Endothelial cell of umbilical vein (primary cell): ENCODE results near the gene TMEM266. TPM values are rescaled to one million over a fixed set of nuclear protein-coding genes. Genes with fewer than 3 reads are reported as not detected.

ENCODE experiments used
- BruUV-seq: library from RNA; stranded (reverse); fragments of 400-500 nt; replicated peaks from 2 replicates; lab custom pipeline; 2021; lab: Mats Ljungman, UMichigan
- CTCF ChIA-PET: fragments of 300-600, 350-600 bp; sonication (Branson Sonifier 250); formaldehyde crosslinking; loops from one replicate; lab custom pipeline; 2021; ENCODE audit warnings: antibody characterized with exemption, inconsistent platforms; lab: Charles Lee
- POLR2A ChIA-PET: fragments of 300-600, 350-600 bp; sonication (Branson Sonifier 250); formaldehyde crosslinking; loops from one replicate; lab custom pipeline; 2021; ENCODE audit warnings: antibody characterized with exemption, inconsistent platforms; lab: Charles Lee
- DNase-seq: peaks from one replicate; pipeline ENCODE4 v3.0.0-alpha.2; 2011; ENCODE audit warnings: low read depth, low spot score
- FAIRE-seq: peaks from 2 replicates; lab custom pipeline; 2011; peaks lifted over from hg19 to GRCh38; lab: Jason Lieb, UNC
- H2AFZ ChIP-seq: 2 replicates; pipeline ENCODE4 v1.6.0; 2012; ENCODE audit warnings: low read depth, low read length, control low read depth, inconsistent platforms
- H3K27ac ChIP-seq: 2 replicates; pipeline ENCODE4 v1.5.1; 2011; ENCODE audit warnings: low read depth, mild to moderate bottlenecking, control low read depth, low read length, moderate library complexity; ENCODE audit not compliant: insufficient read depth
- H3K27me3 ChIP-seq, 2 experiments: 2 replicates each; pipeline versions ENCODE4 v1.6.0 to v1.6.1; 2011; ENCODE audit warnings: low read length in 2 of 2, mixed read lengths in 1 of 2; ENCODE audit not compliant: control insufficient read depth in 2 of 2, insufficient read depth in 2 of 2
- H3K36me3 ChIP-seq, 2 experiments: 2 replicates in 1 of 2; 3 replicates in 1 of 2; pipeline ENCODE4 v1.5.1; 2011; ENCODE audit warnings: low read length in 2 of 2, mild to moderate bottlenecking in 1 of 2, moderate library complexity in 1 of 2; ENCODE audit not compliant: control insufficient read depth in 2 of 2, insufficient read depth in 2 of 2; ENCODE audit errors: extremely low read depth in 1 of 2
- H3K4me1 ChIP-seq: 3 replicates; pipeline ENCODE4 v1.5.1; 2011; ENCODE audit warnings: mild to moderate bottlenecking, low read length; ENCODE audit not compliant: control insufficient read depth, insufficient read depth; ENCODE audit errors: extremely low read depth
- H3K4me2 ChIP-seq: 2 replicates; pipeline ENCODE4 v1.6.1; 2011; ENCODE audit warnings: low read length, control low read depth, mixed read lengths; ENCODE audit not compliant: insufficient read depth
- H3K4me3 ChIP-seq, 3 experiments: fragments of 200-600 bp in 1 of 3; sonication (generic), shearing (Covaris generic) in 1 of 3; replicated peaks in 1 of 3; 2 replicates each; pipeline ENCODE4 v1.5.1; 2011 to 2016; ENCODE audit warnings: control low read depth in 3 of 3, low read length in 3 of 3, mild to moderate bottlenecking in 2 of 3, inconsistent platforms in 1 of 3, low read depth in 1 of 3, moderate library complexity in 1 of 3; ENCODE audit not compliant: insufficient read depth in 1 of 3
- H3K79me2 ChIP-seq: 2 replicates; pipeline ENCODE4 v1.6.0; 2012; ENCODE audit warnings: low read length, inconsistent platforms; ENCODE audit not compliant: control insufficient read depth, insufficient read depth
- H3K9ac ChIP-seq: replicated peaks from 2 replicates; pipeline ENCODE3; 2011; ENCODE audit warnings: low read length, control low read depth; ENCODE audit not compliant: insufficient read depth; ENCODE audit errors: extremely low read depth
- H3K9me1 ChIP-seq: replicated peaks from 3 replicates; pipeline ENCODE4 v1.6.0; 2011; ENCODE audit warnings: mild to moderate bottlenecking, low read length; ENCODE audit not compliant: control insufficient read depth, insufficient read depth; ENCODE audit errors: extremely low read depth
- H3K9me3 ChIP-seq: replicated peaks from 2 replicates; pipeline ENCODE4 v1.5.1; 2012; ENCODE audit warnings: low read length, inconsistent platforms; ENCODE audit not compliant: control insufficient read depth, insufficient read depth
- H4K20me1 ChIP-seq: replicated peaks from 2 replicates; pipeline ENCODE3; 2011; ENCODE audit warnings: mild to moderate bottlenecking, low read length; ENCODE audit not compliant: control insufficient read depth, insufficient read depth; ENCODE audit errors: extremely low read depth
- EZH2 ChIP-seq: IDR thresholded peaks from 2 replicates; pipeline ENCODE4 v1.6.1; 2012; ENCODE audit warnings: borderline replicate concordance, low read depth, mild to moderate bottlenecking, moderate library complexity, low read length, inconsistent platforms; ENCODE audit not compliant: severe bottlenecking
- FOS ChIP-seq: IDR thresholded peaks from 2 replicates; pipeline ENCODE4 v1.6.1; 2011; ENCODE audit warnings: mild to moderate bottlenecking, low read length, moderate library complexity, borderline replicate concordance; ENCODE audit not compliant: insufficient read depth
- GATA2 ChIP-seq: IDR thresholded peaks from 2 replicates; pipeline ENCODE4 v1.7.0; 2011; ENCODE audit warnings: low read depth, mild to moderate bottlenecking, moderate library complexity, mixed read lengths, low read length; ENCODE audit not compliant: insufficient read length, insufficient read depth
- JUN ChIP-seq: IDR thresholded peaks from 2 replicates; pipeline ENCODE4 v1.6.1; 2011; ENCODE audit warnings: borderline replicate concordance, low read depth; ENCODE audit not compliant: insufficient read length, insufficient read depth
- MYC ChIP-seq: IDR thresholded peaks from one replicate; pipeline ENCODE4 v1.6.1; 2011; ENCODE audit warnings: mild to moderate bottlenecking, low read depth, low read length
- POLR2A ChIP-seq: IDR thresholded peaks from 2 replicates; pipeline ENCODE4 v1.6.1; 2012; ENCODE audit warnings: low read depth, mild to moderate bottlenecking, control low read depth, low read length
- POLR2AphosphoS5 ChIP-seq: IDR thresholded peaks from 2 replicates; pipeline ENCODE4 v1.6.1; 2012; ENCODE audit warnings: low read depth, mild to moderate bottlenecking, control low read depth, low read length, moderate library complexity; ENCODE audit not compliant: insufficient read depth
- dilution Hi-C: fragments of 300-500 bp; cut with MboI; formaldehyde crosslinking; loops from one replicate; pipeline ENCODE4 v1.15.0; 2019; ENCODE audit warnings: low sequenced_read_pairs; ENCODE audit not compliant: extremely low pct_ligation_motif_present
- intact Hi-C: fragments of 100-400 bp; cut with micrococcal nuclease; formaldehyde crosslinking; loops from one replicate; pipeline ENCODE4 v1.10.0; 2022
- polyA plus RNA-seq, 4 experiments: library from polyadenylated mRNA; depleted of rRNA in 3 of 4; stranded (reverse) in 3 of 4; unstranded in 1 of 4; fragments of >200 nt; gene quantifications; 2 replicates each; pipeline versions ENCODE4 v1.2.1 to v1.2.3, GENCODE V29; 2011 to 2012; ENCODE audit warnings: missing spikeins in 1 of 4
- total RNA-seq: library from RNA; stranded (reverse); gene quantifications from 2 replicates; pipeline ENCODE4 v1.2.3, GENCODE V29; 2021
- TF ChIP-seq, protein P1 (sequence below), 2 donors: IDR thresholded peaks; 1 replicate in 1 of 2; 2 replicates in 1 of 2; pipeline ENCODE4 v1.5.1; 2011; ENCODE audit warnings: low read length in 2 of 2, mild to moderate bottlenecking in 2 of 2, moderate library complexity in 2 of 2, control low read depth in 1 of 2, inconsistent platforms in 1 of 2, low read depth in 1 of 2; ENCODE audit not compliant: insufficient read depth in 1 of 2; ENCODE audit errors: extremely low read depth in 1 of 2
- TF ChIP-seq, protein P2 (sequence below): IDR thresholded peaks from 2 replicates; pipeline ENCODE4 v1.6.1; 2011; ENCODE audit not compliant: insufficient read depth, insufficient read length

Gene TMEM266
- total and polyA plus RNA-seq, 2 donors (not counting 3 experiments of a cell fraction or from before 2014, with no cell fraction given): not detected

DNA sequence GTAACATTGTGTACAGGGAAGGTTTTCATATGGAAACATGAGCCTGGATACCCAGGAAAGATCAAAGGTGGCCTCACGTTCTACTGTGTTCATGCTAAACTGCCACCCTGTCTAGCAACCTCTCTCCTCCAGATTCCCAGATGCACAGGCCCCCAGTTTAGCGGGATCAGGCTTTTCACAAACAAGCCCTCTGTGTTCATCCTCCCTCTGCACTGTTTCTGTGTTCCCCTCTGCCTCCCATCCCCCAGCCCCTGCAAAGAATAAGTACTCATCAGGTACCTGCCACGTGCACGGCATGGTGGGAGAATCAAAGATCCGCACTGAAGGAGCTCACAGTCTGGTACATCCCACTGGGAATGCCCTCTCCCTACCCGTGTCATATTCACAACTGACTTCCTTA, 46.1 kb downstream of the TMEM266 start:
- BruUV-seq: no TSS peak
- H3K27me3 ChIP-seq: peaks cover 1 to 2% of the 10 kb centered on the region in 2 experiments
- H4K20me1 ChIP-seq: no peaks in the 10 kb centered on the region
- TF ChIP-seq FOS (no peak), GATA2 (no peak), POLR2AphosphoS5 (no peak)
- no peak overlapping the region for H3K4me3 ChIP-seq
- no peak overlapping the region for H3K27ac ChIP-seq
- no peaks in the 10 kb centered on the region for H3K9me1 ChIP-seq
- no peak overlapping the region for H2AFZ ChIP-seq
- no peak overlapping the region for H3K4me2 ChIP-seq
- intact Hi-C loops (no loop called here), dilution Hi-C loops (no loop called here)
- DNase-seq: no peak
- no peaks in the 10 kb centered on the region for H3K79me2 ChIP-seq
- H3K36me3 ChIP-seq: no peaks in the 10 kb centered on the region
- no peaks in the 10 kb centered on the region for H3K4me1 ChIP-seq
- FAIRE-seq: no peak
- no peaks in the 10 kb centered on the region for H3K9me3 ChIP-seq
- ChIA-PET POLR2A (no interaction called here), CTCF (no interaction called here)
- no peak overlapping the region for H3K9ac ChIP-seq

DNA sequence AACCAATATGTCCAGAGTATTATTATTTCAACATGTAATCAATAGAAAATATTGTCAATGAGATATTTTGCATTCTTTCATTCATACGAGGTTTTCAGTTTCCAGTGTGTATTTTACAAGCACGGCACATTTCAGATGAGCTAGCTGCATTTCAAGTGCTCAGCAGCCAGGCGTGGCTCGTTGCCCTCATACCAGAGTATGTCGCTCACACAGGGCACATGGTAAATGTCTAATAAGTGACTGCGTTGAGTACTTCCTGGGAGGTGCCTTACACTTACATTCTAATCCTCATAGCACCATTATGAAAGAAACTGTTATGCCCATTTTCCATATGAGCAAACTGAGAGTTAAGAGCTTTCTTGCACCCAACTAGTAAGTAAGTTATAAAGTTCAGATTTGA, 47.4 kb downstream of the TMEM266 start:
- no peaks in the 10 kb centered on the region for H3K9me3 ChIP-seq
- no peak overlapping the region for H3K4me3 ChIP-seq
- H3K79me2 ChIP-seq: no peaks in the 10 kb centered on the region
- no peak overlapping the region for H2AFZ ChIP-seq
- peaks cover 0 to 2% of the 10 kb centered on the region in 2 experiments for H3K27me3 ChIP-seq
- H3K27ac ChIP-seq: no peak overlapping the region
- POLR2A ChIA-PET: no interaction called here
- DNase-seq (no peak), FAIRE-seq (no peak)
- H3K4me1 ChIP-seq: no peaks in the 10 kb centered on the region
- H3K9ac ChIP-seq: no peak overlapping the region
- CTCF ChIA-PET: interaction anchor here (0.6 to 1.5 kb wide), 2 partner anchors 32 to 41 kb away, joined by 3 to 5 read pairs; no protein-coding TSS in a partner anchor
- dilution Hi-C loops: no loop called here
- no TSS peak for BruUV-seq
- H3K36me3 ChIP-seq: no peaks in the 10 kb centered on the region
- intact Hi-C loops: no loop called here
- H3K4me2 ChIP-seq: no peak overlapping the region
- TF ChIP-seq MYC: no peak
- no peak for TF ChIP-seq GATA2
- TF ChIP-seq JUN: no peak
- TF ChIP-seq, protein P1, sequence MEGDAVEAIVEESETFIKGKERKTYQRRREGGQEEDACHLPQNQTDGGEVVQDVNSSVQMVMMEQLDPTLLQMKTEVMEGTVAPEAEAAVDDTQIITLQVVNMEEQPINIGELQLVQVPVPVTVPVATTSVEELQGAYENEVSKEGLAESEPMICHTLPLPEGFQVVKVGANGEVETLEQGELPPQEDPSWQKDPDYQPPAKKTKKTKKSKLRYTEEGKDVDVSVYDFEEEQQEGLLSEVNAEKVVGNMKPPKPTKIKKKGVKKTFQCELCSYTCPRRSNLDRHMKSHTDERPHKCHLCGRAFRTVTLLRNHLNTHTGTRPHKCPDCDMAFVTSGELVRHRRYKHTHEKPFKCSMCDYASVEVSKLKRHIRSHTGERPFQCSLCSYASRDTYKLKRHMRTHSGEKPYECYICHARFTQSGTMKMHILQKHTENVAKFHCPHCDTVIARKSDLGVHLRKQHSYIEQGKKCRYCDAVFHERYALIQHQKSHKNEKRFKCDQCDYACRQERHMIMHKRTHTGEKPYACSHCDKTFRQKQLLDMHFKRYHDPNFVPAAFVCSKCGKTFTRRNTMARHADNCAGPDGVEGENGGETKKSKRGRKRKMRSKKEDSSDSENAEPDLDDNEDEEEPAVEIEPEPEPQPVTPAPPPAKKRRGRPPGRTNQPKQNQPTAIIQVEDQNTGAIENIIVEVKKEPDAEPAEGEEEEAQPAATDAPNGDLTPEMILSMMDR (IDR thresholded peaks at IDR 0.05; ENCODE audit: extremely low read depth in 1 of 2, insufficient read depth in 1 of 2, low read depth in 1 of 2, low read length in 2 of 2): no peak
- TF ChIP-seq EZH2: no peak
- no peak for TF ChIP-seq POLR2A
- TF ChIP-seq FOS: no peak
- TF ChIP-seq, protein P2, sequence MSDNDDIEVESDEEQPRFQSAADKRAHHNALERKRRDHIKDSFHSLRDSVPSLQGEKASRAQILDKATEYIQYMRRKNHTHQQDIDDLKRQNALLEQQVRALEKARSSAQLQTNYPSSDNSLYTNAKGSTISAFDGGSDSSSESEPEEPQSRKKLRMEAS: no peak
- no peak for TF ChIP-seq POLR2AphosphoS5
- H3K9me1 ChIP-seq: no peaks in the 10 kb centered on the region
- no peaks in the 10 kb centered on the region for H4K20me1 ChIP-seq
